Amygdala (tissue), 56 donors: ENCODE results near the gene MCTP2.
A peak's percentile ranks its signal among the peaks of the same experiment; 100 is the strongest.

ENCODE experiments used
- DNase-seq, 56 donors: peaks; one replicate each; lab custom pipeline; 2025; lab: John Stamatoyannopoulos, UW

The MCTP2 gene

GRCh38 chr15:94294556-94294955 is 63.2 kb downstream of the MCTP2 start:
- no peak for DNase-seq

- DNase-seq = no peak
Observed at GRCh38 chr15:94295275-94295674, 63.9 kb downstream of the MCTP2 start.

GRCh38 chr15:94296717-94297116 is 65.4 kb downstream of the MCTP2 start:
- DNase-seq = no peak

GRCh38 chr15:94297558-94297957 is 66.2 kb downstream of the MCTP2 start:
- no peak for DNase-seq

GRCh38 chr15:94298364-94298763 is 67.0 kb downstream of the MCTP2 start:
- DNase-seq = no peak

- DNase-seq = no peak
Observed at GRCh38 chr15:94300612-94301011, 69.3 kb downstream of the MCTP2 start.

- DNase-seq = no peak
Observed at GRCh38 chr15:94305133-94305532, 73.8 kb downstream of the MCTP2 start.

- no peak for DNase-seq
Observed at GRCh38 chr15:94306700-94307650, 75.6 kb downstream of the MCTP2 start.

GRCh38 chr15:94312946-94313345 is 81.6 kb downstream of the MCTP2 start:
- DNase-seq = no peak

- DNase-seq = no peak
Observed at GRCh38 chr15:94314639-94315038, 83.3 kb downstream of the MCTP2 start.

GRCh38 chr15:94317211-94317610 is 85.8 kb downstream of the MCTP2 start:
- DNase-seq = no peak

- DNase-seq = no peak
Observed at GRCh38 chr15:94322141-94322540, 90.8 kb downstream of the MCTP2 start.

GRCh38 chr15:94323076-94323475 is 91.7 kb downstream of the MCTP2 start:
- no peak for DNase-seq

- peak in 26 of 56 donors; percentile 0 to 42 (median 12) for DNase-seq
Observed at GRCh38 chr15:94324117-94324826, 92.9 kb downstream of the MCTP2 start.

- no peak for DNase-seq
Observed at GRCh38 chr15:94324835-94325767, 93.7 kb downstream of the MCTP2 start.

- peak in 1 of 56 donors; percentile 12 for DNase-seq
Observed at GRCh38 chr15:94327356-94327936, 96.1 kb downstream of the MCTP2 start.

- no peak for DNase-seq
Observed at GRCh38 chr15:94331731-94332130, 100.4 kb downstream of the MCTP2 start.

GRCh38 chr15:94335616-94336015 is 104.3 kb downstream of the MCTP2 start:
- DNase-seq = no peak

- no peak for DNase-seq
Observed at GRCh38 chr15:94336817-94337467, 105.6 kb downstream of the MCTP2 start.
